C4-2B (cell line): ENCODE results near the gene C4orf50.

Experiments
- CTCF ChIP-seq: fragments of 450-650 bp; conservative IDR thresholded peaks from 2 replicates; pipeline ENCODE4 v1.5.1; 2017; ENCODE audit warnings: mild to moderate bottlenecking
- ZFX ChIP-seq: fragments of 450-650 bp; IDR thresholded peaks from 2 replicates; pipeline ENCODE4 v1.6.1; 2017

- no peak for TF ChIP-seq CTCF
- no peak for TF ChIP-seq ZFX
These were observed 9.9 kb upstream of the C4orf50 start for GRCh38 chr4:6028168-6028567.
